GM12891 (cell line): ENCODE results near the gene PRUNE2.

Experiments
- POLR2A ChIP-seq: IDR thresholded peaks from 2 replicates; pipeline ENCODE4 v1.6.1; 2011; ENCODE audit warnings: low read depth, low read length, control low read depth
- POLR2AphosphoS5 ChIP-seq: IDR thresholded peaks from 2 replicates; pipeline ENCODE4 v1.6.1; 2011; ENCODE audit warnings: low read depth, low read length, control low read depth

- TF ChIP-seq POLR2A = no peak
- TF ChIP-seq POLR2AphosphoS5 = no peak
These were observed 229.1 kb downstream of the PRUNE2 start for GRCh38 chr9:76676857-76677256.
